Left hindlimb (tissue), 1 donor: ENCODE data around the gene PPFIA4.
A peak's percentile ranks its signal among the peaks of the same experiment; 100 is the strongest.

Source experiments
- DNase-seq: peaks from one replicate; pipeline ENCODE4 v3.0.0-alpha.2; 2018

PPFIA4 gene

DNA sequence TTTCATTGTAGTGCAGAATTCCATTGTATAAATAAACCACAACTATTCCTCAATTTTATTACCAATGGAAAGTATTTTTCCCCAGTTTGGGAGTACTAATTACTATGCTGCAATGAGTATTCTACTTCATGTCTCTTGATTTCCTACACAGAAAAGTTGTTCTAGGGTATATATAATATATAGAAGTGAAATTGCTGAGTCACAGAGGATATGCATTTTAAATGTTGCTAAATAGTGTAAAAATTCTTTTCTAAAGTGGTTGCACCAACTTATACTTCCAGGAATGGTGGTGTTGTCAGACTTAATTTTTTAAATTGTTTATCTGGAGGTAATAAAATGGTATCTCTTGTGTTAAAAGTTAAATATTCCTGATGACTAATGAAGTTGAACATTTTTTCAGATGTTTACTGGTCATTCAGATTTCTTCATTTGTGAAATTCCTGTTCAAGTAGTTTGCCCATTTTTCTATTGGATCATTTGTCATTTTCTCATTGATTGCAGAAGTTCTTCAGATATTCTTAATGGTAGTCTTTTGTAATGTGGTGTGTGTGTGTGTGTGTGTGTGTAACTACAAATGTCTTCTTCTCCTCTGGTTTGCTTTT lies 78.6 kb downstream of the PPFIA4 start:
- no peak for DNase-seq

DNA sequence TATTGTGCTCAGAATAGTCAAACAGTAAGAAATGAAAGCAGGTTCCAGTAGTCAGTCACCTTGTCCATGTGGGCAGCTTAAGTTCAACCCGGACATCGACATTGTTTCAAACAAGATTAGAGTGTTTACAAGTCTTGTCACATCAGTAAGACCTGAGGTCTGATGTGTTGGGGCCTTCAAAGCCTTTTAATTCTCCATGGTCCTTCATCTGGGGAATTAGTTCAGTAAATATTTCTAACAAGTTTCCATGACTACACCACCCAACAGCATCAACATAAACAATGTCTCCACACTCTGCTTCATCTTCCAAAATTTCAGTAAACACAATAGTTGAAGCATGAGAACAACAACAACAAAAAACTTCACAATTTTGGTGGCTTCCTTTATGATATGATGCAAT lies 86.2 kb downstream of the PPFIA4 start:
- DNase-seq, result no peak

DNA sequence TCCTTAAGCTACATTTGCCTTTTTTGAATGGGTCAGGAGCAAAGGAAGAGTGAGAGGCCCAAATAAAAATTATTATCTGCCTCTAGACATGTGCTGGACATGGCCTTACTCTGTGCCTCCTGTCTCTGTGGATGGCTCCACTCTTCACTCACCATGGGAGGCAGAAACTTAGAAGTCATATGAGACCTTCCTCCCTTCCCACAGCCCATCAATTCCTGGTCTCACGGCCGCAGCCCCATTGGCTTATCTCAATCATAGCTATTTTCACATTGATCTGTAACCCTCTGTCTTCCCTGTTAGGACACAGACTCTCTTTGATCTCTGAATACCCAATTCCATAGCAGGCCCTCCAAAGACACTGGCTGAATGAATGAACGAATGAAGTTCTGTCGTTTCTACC lies 87.0 kb downstream of the PPFIA4 start:
- DNase-seq, result no peak

DNA sequence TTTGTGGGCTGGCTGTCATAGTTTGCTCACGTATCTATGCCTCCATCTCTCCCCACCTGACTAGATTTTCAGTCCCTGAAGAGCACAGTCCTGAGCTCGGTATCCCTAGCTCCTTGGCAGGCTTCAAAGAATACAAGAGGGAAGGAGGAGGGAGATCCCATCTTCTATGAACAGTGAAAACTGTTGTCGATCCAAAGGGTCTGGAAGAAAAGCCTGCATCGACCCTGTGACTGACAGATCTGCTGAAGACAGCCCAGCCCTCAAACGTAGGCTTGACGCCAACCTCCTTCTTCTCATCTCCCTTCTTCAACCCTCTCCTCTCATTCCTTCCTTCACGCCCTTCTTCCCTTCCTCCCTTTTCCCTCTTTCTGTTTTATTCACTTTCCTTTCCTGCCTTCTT lies 87.9 kb downstream of the PPFIA4 start:
- no peak for DNase-seq

DNA sequence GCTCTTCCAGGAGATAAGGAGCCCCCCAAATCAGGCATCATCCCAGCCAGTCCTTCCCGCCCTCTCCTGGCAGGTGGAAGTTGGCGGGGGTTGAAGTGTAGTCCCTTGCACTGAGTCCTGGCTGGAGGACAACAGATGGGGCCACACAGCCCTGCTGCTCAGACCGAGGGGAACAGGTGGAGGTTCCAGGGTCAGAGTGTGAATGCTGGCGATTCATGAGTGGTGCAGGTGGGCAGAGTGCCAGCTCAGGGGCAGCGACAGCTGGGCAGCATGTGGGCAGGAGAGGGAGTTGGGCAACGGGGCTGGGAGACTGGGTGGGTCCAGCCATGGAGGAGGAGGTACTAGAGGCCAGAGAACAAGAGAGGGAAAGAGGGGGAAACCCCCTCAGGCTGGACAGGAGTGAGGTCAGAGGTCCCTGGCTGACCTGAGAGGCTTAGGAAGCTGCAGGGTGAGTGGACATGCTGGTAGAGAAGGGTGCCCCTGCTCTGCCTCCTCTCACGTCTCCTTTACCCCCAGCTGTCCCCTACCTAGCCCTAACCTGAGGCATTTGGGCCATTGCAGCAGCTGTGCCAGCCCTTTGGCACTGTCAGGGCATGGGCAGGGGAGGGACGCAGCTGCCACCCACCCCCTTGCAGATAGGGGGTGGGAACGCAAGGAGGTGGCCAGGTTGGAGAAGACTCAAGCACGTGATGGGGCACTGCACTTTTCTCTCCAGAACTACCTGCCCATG lies 90.0 kb downstream of the PPFIA4 start:
- peak; percentile 64 for DNase-seq

DNA sequence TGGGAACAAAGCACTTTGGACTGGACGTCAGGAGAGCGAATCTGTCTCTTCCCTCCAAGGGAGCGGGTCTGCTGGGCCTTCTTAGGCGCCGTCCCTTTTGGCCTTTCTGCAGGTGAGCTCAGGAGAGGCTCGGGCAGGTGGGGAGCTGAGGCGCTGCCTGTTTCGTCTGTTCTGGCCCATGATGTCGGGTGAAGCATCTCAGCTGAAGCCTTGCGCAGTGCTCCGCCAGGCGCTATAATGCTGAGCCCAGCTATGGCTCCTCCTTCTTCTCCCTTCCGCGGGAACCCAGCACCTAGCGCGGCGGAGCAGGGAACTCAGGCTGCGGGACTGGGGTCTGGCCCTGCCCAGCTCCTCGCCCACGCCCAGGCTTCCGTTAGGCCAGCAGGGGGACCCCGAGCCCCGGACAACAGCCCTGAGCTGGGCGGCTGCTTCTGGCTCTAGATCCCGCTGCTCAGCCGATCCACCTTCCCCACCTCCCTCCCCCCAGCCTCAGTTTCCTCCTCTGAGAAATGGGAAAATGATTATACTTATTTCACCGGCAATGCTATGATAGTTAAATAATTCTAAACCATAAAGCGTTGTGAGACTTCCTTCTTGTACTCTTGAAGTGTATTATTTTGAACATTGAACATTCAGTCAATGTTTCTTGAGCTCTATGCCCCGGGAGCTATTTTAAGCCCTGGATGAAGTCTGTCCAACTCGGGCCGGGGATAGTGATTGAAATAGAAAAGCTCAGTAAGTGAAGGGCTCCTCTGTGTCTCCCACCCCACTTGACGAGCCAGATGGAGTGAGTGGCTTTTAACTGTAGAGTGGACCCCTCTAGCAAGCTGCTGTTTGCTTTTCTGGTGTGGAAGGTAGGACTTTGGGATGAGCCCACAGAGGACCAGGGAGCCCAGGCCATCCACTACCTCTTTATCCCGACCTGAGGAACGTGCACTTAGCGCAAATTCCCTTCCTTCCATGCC lies 91.6 kb downstream of the PPFIA4 start:
- DNase-seq, result peak; percentile 80

DNA sequence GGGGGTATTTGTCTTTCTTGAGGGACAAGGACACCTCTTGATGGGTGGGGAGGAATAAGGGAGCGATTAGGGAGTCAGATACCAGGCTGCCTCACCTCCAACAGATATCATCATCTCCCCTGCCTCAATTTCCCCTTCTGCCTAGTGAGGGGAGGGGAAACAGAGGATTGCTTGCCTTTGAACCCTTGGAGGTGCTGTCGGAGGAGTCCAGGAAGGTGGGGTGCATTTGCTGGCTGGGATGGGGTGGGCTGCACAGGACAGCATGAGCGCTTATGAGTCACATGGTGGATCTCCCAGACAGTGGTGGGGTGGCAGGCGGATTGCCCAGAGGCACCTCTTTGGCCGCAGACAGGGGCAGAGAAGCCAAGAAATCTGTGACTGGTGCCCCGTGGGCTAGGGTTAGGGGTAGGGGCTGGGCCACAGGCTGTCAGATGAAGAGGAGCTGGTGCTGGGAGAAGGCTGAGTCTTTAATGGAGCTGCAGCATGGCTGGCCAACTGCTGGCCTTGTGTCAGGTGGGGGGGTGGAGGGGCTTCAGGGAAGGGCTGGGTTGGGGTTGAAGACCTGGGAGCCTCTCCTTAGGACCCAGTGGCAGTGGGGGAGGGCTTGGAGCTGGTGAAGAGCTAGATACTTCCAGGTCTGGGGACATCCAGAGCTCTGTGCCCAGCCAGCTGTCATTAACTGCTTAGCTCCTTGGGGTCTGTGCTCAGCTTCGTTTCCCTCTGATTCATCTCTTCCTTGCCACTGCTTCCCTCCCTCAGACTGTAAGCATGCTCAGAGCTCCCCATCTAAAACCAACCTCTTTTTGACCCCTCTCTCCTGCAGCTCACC lies 94.2 kb downstream of the PPFIA4 start:
- no peak for DNase-seq

DNA sequence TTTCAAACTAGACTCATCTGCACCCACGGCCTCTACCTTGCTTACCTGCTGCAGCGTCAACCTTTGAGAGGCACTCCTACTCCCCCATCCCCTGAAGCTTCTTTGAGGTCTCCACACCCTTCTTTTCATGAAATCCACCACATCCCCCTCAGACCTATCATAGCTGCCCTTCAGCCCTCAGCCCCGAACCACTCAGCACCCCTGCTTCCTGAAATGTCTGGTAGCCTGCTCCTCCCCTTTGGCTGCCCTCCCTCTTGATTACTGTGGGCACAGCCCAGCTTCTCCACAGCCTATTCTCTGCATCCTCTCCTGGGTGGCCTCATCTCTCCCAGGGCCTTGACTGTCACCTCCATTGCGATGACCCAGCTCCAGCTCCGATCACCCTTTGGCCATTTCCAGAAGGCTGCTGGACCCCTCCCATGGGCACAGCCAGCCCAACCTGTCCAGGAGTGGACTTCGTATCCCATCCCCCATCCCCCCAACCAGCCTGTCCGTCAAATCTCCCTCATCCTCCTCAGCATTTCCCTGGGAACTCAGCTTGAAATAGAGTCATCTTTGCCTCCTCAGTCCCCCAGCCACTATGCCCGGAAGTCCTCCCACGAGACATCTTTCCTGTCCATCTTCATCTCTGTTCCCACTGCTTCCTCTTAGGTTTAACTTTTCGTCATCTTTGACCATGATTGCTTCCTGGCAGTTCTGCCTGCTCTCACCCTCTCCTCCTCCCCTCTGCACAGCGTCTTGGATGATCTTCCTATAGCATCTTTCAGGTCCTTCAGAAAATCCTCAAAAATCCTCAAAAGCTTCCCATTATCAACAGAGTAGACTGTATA lies 95.1 kb downstream of the PPFIA4 start:
- DNase-seq, result no peak

DNA sequence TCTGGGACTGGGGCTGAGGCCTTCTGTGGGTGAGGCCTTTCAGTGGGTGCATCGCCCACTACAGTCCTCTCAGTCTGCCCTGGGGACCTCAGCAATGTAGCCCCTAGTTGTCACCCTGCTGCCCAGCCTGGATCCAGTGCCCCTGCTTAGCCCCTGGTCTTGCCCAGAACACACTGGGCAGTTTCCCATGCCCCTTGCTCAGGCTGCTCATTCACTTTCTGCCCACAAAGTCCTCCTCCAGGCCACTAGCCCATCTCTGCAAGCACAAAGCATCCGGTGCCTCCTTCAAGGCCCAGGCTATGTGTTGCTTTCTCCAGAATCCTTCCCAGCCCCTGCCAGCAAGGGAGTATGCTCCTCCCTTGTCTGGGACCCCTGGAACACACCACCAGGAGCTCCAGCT lies 95.9 kb downstream of the PPFIA4 start:
- DNase-seq, result no peak

DNA sequence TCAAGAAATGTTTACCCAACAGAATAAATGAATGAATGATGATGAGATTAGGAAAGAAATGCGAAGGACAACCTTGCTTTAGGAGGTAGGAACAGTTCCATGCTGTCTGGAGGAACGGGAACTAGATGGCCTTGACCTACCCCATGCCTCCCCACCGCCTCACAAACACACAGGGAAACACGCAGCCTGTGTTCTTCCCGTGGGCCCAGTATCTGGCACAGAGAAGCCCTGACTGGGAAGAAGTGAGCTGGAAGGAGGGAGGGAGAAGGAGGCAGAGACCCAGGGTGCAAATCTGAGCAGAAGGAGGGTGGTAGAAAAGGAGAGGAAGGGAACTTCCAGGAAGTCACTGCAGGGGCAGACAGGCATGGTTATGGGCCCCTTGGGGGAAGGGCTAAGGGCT lies 97.7 kb downstream of the PPFIA4 start:
- DNase-seq, result no peak

DNA sequence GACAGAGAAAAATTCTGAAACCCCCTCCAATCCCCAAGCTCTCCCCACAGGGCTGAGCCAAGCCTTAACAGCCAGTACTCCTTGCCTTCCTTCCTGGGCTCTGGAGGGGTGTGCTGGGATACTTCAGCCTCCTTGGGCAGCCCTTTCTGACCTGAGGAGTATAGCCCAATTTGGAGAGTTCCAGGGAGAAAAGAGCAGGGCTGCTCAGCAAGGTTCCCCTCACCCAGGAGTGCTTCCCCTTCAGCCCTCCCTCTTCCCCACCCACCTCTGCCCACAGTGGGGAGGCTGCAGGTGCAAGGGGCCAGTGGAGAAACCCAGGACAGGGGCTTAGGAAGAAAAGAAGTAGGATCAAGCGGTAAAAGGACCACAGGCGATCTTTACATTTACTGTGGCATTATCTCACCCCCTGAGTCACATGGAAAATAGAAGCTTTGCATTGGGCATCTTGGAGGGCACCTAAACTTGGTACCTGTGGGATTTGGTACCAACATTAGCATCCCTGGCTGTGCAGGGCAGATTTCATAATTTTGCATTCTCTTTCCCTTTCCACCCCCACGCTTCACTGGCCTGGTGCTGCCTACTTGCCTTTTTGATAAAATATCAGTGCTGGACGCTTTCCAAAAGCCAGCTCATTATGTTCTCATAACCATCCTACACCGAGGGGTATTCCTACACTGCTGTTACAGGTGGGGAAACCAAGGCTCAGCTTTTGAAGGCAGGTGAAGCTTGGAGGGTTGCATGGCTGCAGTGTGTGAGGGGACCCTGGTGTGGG lies 98.4 kb downstream of the PPFIA4 start:
- DNase-seq, result no peak

DNA sequence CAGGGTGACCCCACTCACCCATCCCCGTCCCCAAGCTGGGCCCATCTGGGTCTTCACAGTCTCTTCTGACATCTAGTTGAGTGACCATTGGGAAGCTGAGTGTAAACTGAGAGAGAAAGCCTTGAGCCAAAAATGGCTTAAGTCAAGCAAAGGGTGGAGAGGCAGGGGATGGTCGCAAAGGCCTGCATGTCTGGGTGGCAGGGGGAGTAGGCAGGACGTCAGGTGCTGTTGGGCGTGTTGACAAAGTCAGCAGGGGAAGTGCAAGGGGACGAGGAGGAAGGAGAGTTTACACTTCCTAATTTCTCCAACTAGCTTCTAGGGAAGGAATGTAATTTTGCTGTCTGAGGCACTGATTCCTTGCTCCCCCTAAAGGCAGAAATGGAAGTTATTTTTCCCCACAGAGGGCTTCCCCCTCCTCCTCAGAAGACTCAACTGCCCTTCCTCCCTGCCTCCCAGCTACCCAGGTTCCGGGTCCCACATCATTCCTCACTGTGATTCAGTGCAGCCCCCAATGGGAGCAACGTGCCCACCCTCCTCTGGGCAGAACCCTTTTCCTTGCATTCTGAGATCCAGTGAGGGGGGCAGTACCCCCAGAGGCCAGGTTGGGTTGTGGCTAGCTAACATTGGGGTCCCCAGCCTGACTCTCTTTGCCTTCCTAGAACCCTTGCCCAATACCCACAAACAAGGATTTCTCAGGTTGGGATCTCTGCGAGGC lies 100.0 kb downstream of the PPFIA4 start:
- DNase-seq, result no peak

DNA sequence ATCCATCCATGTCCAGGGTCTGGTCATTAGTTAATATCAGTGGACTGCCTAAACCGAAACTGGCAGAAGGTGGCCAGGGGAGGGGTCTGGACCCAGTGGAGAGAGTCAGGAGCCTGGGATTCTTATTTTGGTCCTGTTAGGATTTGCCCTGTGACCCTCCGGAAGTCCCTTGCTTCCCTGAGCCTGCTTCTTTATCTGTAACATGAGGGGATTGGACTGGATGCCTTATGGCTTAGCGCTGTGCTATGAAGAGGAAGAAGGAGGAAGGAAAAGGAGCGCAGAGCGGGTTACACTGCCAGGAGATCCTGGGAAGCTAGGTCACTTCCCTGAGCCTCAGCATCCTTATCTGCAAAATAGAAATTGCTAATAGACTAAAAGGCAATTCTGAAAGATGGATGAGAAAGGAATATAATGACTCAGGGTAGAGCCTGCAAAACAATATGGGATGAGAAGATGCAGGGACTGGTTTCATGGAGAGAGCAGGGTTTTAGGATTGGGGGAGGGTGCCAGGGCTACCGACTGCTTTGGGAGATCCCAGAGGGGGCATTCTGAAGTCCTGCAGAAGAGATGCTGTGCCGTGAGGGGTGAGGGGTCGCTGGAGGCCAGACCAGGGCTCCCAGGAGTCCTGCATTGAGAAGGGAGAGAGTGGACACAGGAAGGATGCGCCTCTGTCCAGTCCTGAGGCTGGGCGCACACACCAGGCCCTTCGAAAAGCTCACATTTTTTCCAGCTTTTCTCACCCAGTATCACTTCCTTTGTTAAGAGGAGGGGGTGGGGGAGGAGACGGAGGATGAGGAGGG lies 100.8 kb downstream of the PPFIA4 start:
- no peak for DNase-seq

DNA sequence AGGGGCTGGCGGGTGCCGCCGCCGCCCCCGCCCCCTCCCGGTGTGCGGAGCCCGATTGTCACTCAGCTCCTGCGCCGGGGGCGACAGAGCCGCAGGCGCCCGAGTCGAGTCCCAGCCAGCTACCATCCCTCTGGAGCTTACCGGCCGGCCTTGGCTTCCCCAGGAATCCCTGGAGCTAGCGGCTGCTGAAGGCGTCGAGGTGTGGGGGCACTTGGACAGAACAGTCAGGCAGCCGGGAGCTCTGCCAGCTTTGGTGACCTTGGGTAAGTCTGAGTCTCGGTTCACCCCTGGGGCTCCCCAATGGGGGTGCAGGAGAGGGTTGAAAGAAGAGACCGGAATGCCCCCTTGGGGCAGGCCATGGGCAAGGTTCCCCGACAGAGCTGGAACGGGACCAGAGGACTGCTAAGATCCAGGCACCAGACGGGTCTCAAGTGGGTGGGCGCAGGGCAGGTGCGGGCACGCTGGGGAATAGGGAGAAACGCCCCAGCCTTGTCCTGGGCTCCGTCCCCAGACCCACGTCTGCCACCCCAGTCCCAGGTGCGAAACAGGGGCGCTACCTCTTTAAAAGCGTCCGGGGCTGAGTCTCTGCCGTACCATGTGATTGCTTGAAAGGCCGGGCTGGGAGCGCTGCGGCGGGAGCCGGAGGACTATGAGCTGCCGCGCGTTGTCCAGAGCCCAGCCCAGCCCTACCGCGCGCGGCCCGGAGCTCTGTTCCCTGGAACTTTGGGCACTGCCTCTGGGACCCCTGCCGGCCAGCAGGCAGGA lies 101.6 kb downstream of the PPFIA4 start, which contains the start of gene ADORA1:
Gene ADORA1, plus strand, starts transcription at position 61 of the 765 bp plus-strand sequence. CDS start 1,116 bp downstream, outside the sequence.
- peak; percentile 59 for DNase-seq

DNA sequence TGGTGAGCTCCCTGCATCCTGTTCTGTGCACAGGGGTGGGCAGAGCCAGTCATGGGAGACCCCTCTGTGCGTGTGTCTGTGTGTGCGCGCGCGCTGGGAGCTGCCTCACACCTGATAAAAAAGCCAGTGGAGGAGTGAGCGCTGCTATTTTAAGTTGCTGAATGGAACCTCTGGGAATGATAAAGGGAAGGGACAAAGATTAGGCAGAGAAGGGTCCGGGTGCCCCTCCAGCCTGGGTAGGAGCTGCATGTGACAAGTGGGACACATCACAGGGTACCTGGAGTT lies 102.1 kb downstream of the PPFIA4 start:
- DNase-seq, result no peak
